Ishikawa (cell line): ENCODE measurements around the gene ZDHHC6.

Experiments used
- CEBPB ChIP-seq: IDR thresholded peaks from 2 replicates; pipeline ENCODE4 v1.6.1; 2012
- CREB1 ChIP-seq: IDR thresholded peaks from 2 replicates; pipeline ENCODE4 v1.6.1; 2012; ENCODE audit warnings: low read depth
- EGR1 ChIP-seq: IDR thresholded peaks from 2 replicates; pipeline ENCODE4 v1.6.1; 2012
- EP300 ChIP-seq: IDR thresholded peaks from 2 replicates; pipeline ENCODE4 v1.6.1; 2012; ENCODE audit warnings: borderline replicate concordance
- FOXM1 ChIP-seq: IDR thresholded peaks from 2 replicates; pipeline ENCODE4 v1.6.1; 2012; ENCODE audit warnings: low read depth, borderline replicate concordance
- MAX ChIP-seq: IDR thresholded peaks from 2 replicates; pipeline ENCODE4 v1.6.1; 2012
- NFIC ChIP-seq: IDR thresholded peaks from 2 replicates; pipeline ENCODE4 v1.6.1; 2012
- RAD21 ChIP-seq: IDR thresholded peaks from 2 replicates; pipeline ENCODE4 v1.6.1; 2012; ENCODE audit warnings: low read depth
- REST ChIP-seq: IDR thresholded peaks from 2 replicates; pipeline ENCODE4 v1.6.1; 2012; ENCODE audit warnings: low read depth, mild to moderate bottlenecking
- TAF1 ChIP-seq: IDR thresholded peaks from 2 replicates; pipeline ENCODE4 v1.6.1; 2012; ENCODE audit warnings: low read depth, mild to moderate bottlenecking
- TCF12 ChIP-seq: IDR thresholded peaks from 2 replicates; pipeline ENCODE4 v1.6.1; 2012; ENCODE audit warnings: low read depth
- TEAD4 ChIP-seq: IDR thresholded peaks from 2 replicates; pipeline ENCODE4 v1.6.1; 2012
- USF1 ChIP-seq: IDR thresholded peaks from 2 replicates; pipeline ENCODE4 v1.6.1; 2012
- YY1 ChIP-seq: IDR thresholded peaks from 2 replicates; pipeline ENCODE4 v1.6.1; 2012; ENCODE audit warnings: low read depth
- ZBTB7A ChIP-seq: IDR thresholded peaks from 2 replicates; pipeline ENCODE4 v1.6.1; 2012; ENCODE audit warnings: low read depth

The ZDHHC6 gene

GRCh38 chr10:112421731-112422130 lies 25.0 kb downstream of the ZDHHC6 start:
- no peak for TF ChIP-seq RAD21

- TF ChIP-seq EP300, result no peak
- no peak for TF ChIP-seq TAF1
- no peak for TF ChIP-seq REST
- no peak for TF ChIP-seq CEBPB
- TF ChIP-seq RAD21, result no peak
- TF ChIP-seq TEAD4, result no peak
- no peak for TF ChIP-seq NFIC
- no peak for TF ChIP-seq USF1
- no peak for TF ChIP-seq MAX
- no peak for TF ChIP-seq CREB1
- no peak for TF ChIP-seq YY1
- TF ChIP-seq EGR1, result no peak
- TF ChIP-seq FOXM1, result no peak
- no peak for TF ChIP-seq ZBTB7A
- TF ChIP-seq TCF12, result no peak
These were observed 34.0 kb downstream of the ZDHHC6 start for GRCh38 chr10:112412696-112413095.

GRCh38 chr10:112409755-112410154 lies 37.0 kb downstream of the ZDHHC6 start:
- no peak for TF ChIP-seq USF1
- TF ChIP-seq EP300, result no peak
- TF ChIP-seq YY1, result no peak
- TF ChIP-seq CEBPB, result no peak
- no peak for TF ChIP-seq MAX
- TF ChIP-seq FOXM1, result no peak
- TF ChIP-seq EGR1, result no peak
- TF ChIP-seq TCF12, result no peak
- TF ChIP-seq TEAD4, result no peak
- TF ChIP-seq ZBTB7A, result no peak
- no peak for TF ChIP-seq CREB1
- TF ChIP-seq TAF1, result no peak
- no peak for TF ChIP-seq RAD21
- no peak for TF ChIP-seq REST
- no peak for TF ChIP-seq NFIC

GRCh38 chr10:112409299-112409698 lies 37.4 kb downstream of the ZDHHC6 start:
- TF ChIP-seq TCF12, result no peak
- no peak for TF ChIP-seq CEBPB
- TF ChIP-seq MAX, result no peak
- no peak for TF ChIP-seq RAD21
- no peak for TF ChIP-seq TAF1
- TF ChIP-seq EGR1, result no peak
- TF ChIP-seq FOXM1, result no peak
- TF ChIP-seq USF1, result no peak
- no peak for TF ChIP-seq NFIC
- no peak for TF ChIP-seq CREB1
- no peak for TF ChIP-seq ZBTB7A
- no peak for TF ChIP-seq EP300
- no peak for TF ChIP-seq TEAD4
- TF ChIP-seq REST, result no peak
- TF ChIP-seq YY1, result no peak
